Spinal cord (tissue), 10 donors: ENCODE measurements around the gene PDCD6IP. TPM values are rescaled to one million over a fixed set of nuclear protein-coding genes. Genes with fewer than 3 reads are reported as not detected.
A peak's percentile ranks its signal among the peaks of the same experiment; 100 is the strongest.

ENCODE experiments used
- DNase-seq, 6 donors: peaks; one replicate each; pipeline versions ENCODE4 v3.0.0 to v3.0.0-alpha.2; 2013 to 2015; ENCODE audit warnings: low spot score in 6 of 6, low read depth in 4 of 6
- H3K27ac ChIP-seq: one replicate; pipeline ENCODE4 v1.5.1; 2013; ENCODE audit warnings: low read depth, low read length, control low read depth
- H3K27me3 ChIP-seq: one replicate; pipeline ENCODE4 v1.6.1; 2013; ENCODE audit warnings: low read length; ENCODE audit not compliant: control insufficient read depth, insufficient read depth
- H3K36me3 ChIP-seq: one replicate; pipeline ENCODE4 v1.6.1; 2013; ENCODE audit warnings: low read length; ENCODE audit not compliant: control insufficient read depth, insufficient read depth
- H3K4me1 ChIP-seq: one replicate; pipeline ENCODE4 v1.6.1; 2013; ENCODE audit warnings: low read length; ENCODE audit not compliant: control insufficient read depth, insufficient read depth
- H3K4me3 ChIP-seq: one replicate; pipeline ENCODE4 v1.5.1; 2013; ENCODE audit warnings: low read depth, low read length, control low read depth
- H3K9me3 ChIP-seq: one replicate; pipeline ENCODE4 v1.6.1; 2013; ENCODE audit warnings: low read length; ENCODE audit not compliant: control insufficient read depth, insufficient read depth
- WGBS: methylation state at CpG from one replicate; pipeline ENCODE4 v1.1.5; 2013; ENCODE audit warnings: missing lambda C conversion rate; ENCODE audit not compliant: insufficient coverage; 5-methylcytosine and 5-hydroxymethylcytosine counted together
- polyA plus RNA-seq, 2 donors: library from polyadenylated mRNA; unstranded; fragments of 120-200 nt; gene quantifications; one replicate each; pipeline ENCODE4 v1.2.1, GENCODE V29; 2013; ENCODE audit not compliant: insufficient read length in 2 of 2
- total RNA-seq, 2 donors: library from RNA; depleted of rRNA in 1 of 2; stranded (reverse); fragments of 120-200 nt in 1 of 2; fragments of >200 nt in 1 of 2; gene quantifications; one replicate each; pipeline versions ENCODE4 v1.2.3 to v1.2.4, GENCODE V29; 2013 to 2014
- donor health status: healthy.

The PDCD6IP gene
- total and polyA plus RNA-seq, 4 donors = 111 to 155 (median 144) TPM

- peak; percentile 51 to 94 (median 70) for DNase-seq
Measured at GRCh38 chr3:33883538-33883950, 85.1 kb downstream of the PDCD6IP start.

GRCh38 chr3:33883951-33884561, 85.6 kb downstream of the PDCD6IP start:
- peak in 2 of 6 donors; percentile 29 to 55 for DNase-seq
- WGBS = 41% methylated on average over 9 of the region's 12 CpGs
- no peaks in the 10 kb centered on the region for H3K36me3 ChIP-seq
- no peaks in the 10 kb centered on the region for H3K9me3 ChIP-seq
- no peaks in the 10 kb centered on the region for H3K27me3 ChIP-seq
- H3K4me3 ChIP-seq = no peak overlapping the region
- H3K27ac ChIP-seq = no peak overlapping the region
- H3K4me1 ChIP-seq = peaks cover 4% of the 10 kb centered on the region

More at GRCh38 chr3:33883538-33883950, 85.1 kb downstream of the PDCD6IP start:
- Histone ChIP-seq H3K4me1 (peaks cover 4% of the 10 kb centered on the region), H3K27ac (no peak overlapping the region), H3K36me3 (no peaks in the 10 kb centered on the region), H3K4me3 (no peak overlapping the region), H3K27me3 (no peaks in the 10 kb centered on the region), H3K9me3 (no peaks in the 10 kb centered on the region)
- WGBS = 11% methylated on average over 4 of the region's 6 CpGs

GRCh38 chr3:33884701-33885100, 86.3 kb downstream of the PDCD6IP start:
- Histone ChIP-seq H3K9me3 (no peaks in the 10 kb centered on the region), H3K4me3 (no peak overlapping the region), H3K4me1 (peaks cover 4% of the 10 kb centered on the region), H3K27ac (no peak overlapping the region), H3K36me3 (no peaks in the 10 kb centered on the region), H3K27me3 (no peaks in the 10 kb centered on the region)
- no peak for DNase-seq
- 58% methylated on average over 2 of the region's 5 CpGs for WGBS

GRCh38 chr3:33885496-33885895, 87.1 kb downstream of the PDCD6IP start:
- no peak for DNase-seq
- Histone ChIP-seq H3K4me1 (peaks cover 4% of the 10 kb centered on the region), H3K36me3 (no peaks in the 10 kb centered on the region), H3K9me3 (no peaks in the 10 kb centered on the region), H3K27me3 (no peaks in the 10 kb centered on the region), H3K27ac (no peak overlapping the region), H3K4me3 (no peak overlapping the region)
- WGBS = 97% methylated on average over 6 of the region's 6 CpGs

- H3K4me3 ChIP-seq = no peak overlapping the region
- H3K27me3 ChIP-seq = no peaks in the 10 kb centered on the region
- WGBS = 94% methylated on average over 2 of the region's 2 CpGs
- H3K36me3 ChIP-seq = no peaks in the 10 kb centered on the region
- H3K27ac ChIP-seq = no peak overlapping the region
- no peaks in the 10 kb centered on the region for H3K9me3 ChIP-seq
- H3K4me1 ChIP-seq = peaks cover 4% of the 10 kb centered on the region
- no peak for DNase-seq
Measured at GRCh38 chr3:33886015-33886414, 87.6 kb downstream of the PDCD6IP start.

- no peak overlapping the region for H3K4me3 ChIP-seq
- H3K36me3 ChIP-seq = no peaks in the 10 kb centered on the region
- H3K4me1 ChIP-seq = peaks cover 4% of the 10 kb centered on the region
- WGBS = 93% methylated on average over 1 of the region's 1 CpG
- H3K27ac ChIP-seq = no peak overlapping the region
- H3K27me3 ChIP-seq = no peaks in the 10 kb centered on the region
- H3K9me3 ChIP-seq = no peaks in the 10 kb centered on the region
- DNase-seq = no peak
Measured at GRCh38 chr3:33887478-33887877, 89.0 kb downstream of the PDCD6IP start.

- no peaks in the 10 kb centered on the region for H3K36me3 ChIP-seq
Measured at GRCh38 chr3:33889394-33890039, 91.1 kb downstream of the PDCD6IP start.

GRCh38 chr3:33892655-33893054, 94.2 kb downstream of the PDCD6IP start:
- Histone ChIP-seq H3K4me3 (no peak overlapping the region), H3K27me3 (no peaks in the 10 kb centered on the region), H3K27ac (no peak overlapping the region), H3K36me3 (no peaks in the 10 kb centered on the region), H3K9me3 (no peaks in the 10 kb centered on the region), H3K4me1 (no peaks in the 10 kb centered on the region)
- no CpG with 5 or more reads among the region's 1 CpG for WGBS
- no peak for DNase-seq

More at GRCh38 chr3:33889394-33890039, 91.1 kb downstream of the PDCD6IP start:
- no peaks in the 10 kb centered on the region for H3K27me3 ChIP-seq
- no peak overlapping the region for H3K27ac ChIP-seq
- no peak overlapping the region for H3K4me3 ChIP-seq
- no peaks in the 10 kb centered on the region for H3K4me1 ChIP-seq
- no CpG with 5 or more reads among the region's 3 CpGs for WGBS
- DNase-seq = no peak
- no peaks in the 10 kb centered on the region for H3K9me3 ChIP-seq

GRCh38 chr3:33895658-33896057, 97.2 kb downstream of the PDCD6IP start:
- DNase-seq = no peak
- no peaks in the 10 kb centered on the region for H3K27me3 ChIP-seq
- H3K36me3 ChIP-seq = no peaks in the 10 kb centered on the region
- no peak overlapping the region for H3K4me3 ChIP-seq
- no peaks in the 10 kb centered on the region for H3K4me1 ChIP-seq
- no peaks in the 10 kb centered on the region for H3K9me3 ChIP-seq
- H3K27ac ChIP-seq = no peak overlapping the region

GRCh38 chr3:33897306-33897705, 98.9 kb downstream of the PDCD6IP start:
- Histone ChIP-seq H3K27me3 (no peaks in the 10 kb centered on the region), H3K9me3 (no peaks in the 10 kb centered on the region), H3K4me3 (no peak overlapping the region), H3K27ac (no peak overlapping the region), H3K4me1 (no peaks in the 10 kb centered on the region), H3K36me3 (no peaks in the 10 kb centered on the region)
- WGBS = 86% methylated on average over 1 of the region's 1 CpG
- DNase-seq = no peak
